Colon (tissue), 2 donors: ENCODE results near the gene OR52A5.

Source experiments
- FAIRE-seq: peaks from 2 replicates; lab custom pipeline; 2012; peaks lifted over from hg19 to GRCh38; lab: Jason Lieb, UNC
- donor health status: control.
- donor health status: control.

The OR52A5 gene

GRCh38 chr11:5115339-5115738 is 22.8 kb downstream of the OR52A5 start:
- no peak for FAIRE-seq

GRCh38 chr11:5107285-5107684 is 30.9 kb downstream of the OR52A5 start:
- FAIRE-seq = no peak

DNA sequence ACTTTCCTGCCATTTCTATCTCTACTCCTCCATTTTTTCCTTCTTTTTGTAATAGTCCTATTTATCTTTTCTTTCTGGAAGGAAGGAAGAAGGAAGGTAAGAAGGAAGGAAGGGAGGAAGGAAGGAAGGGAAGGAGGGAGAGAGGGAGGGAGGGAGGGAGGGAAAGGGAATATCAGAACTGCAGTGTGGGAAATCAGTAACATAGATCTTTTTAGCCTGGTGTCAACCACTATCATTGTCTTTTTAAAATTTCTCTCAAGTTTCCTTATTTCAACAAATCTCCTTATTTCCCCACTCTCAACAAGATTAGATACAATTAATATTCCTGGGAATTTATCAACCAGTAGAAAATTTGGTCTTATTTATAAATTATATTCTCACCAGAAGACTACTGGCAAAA is 35.1 kb downstream of the OR52A5 start:
- FAIRE-seq = no peak

GRCh38 chr11:5102246-5102645 is 35.9 kb downstream of the OR52A5 start:
- no peak for FAIRE-seq

- FAIRE-seq = no peak
Observed at GRCh38 chr11:5096011-5096410, 42.1 kb downstream of the OR52A5 start.

- no peak for FAIRE-seq
Observed at GRCh38 chr11:5092821-5093585, 45.2 kb downstream of the OR52A5 start.

DNA sequence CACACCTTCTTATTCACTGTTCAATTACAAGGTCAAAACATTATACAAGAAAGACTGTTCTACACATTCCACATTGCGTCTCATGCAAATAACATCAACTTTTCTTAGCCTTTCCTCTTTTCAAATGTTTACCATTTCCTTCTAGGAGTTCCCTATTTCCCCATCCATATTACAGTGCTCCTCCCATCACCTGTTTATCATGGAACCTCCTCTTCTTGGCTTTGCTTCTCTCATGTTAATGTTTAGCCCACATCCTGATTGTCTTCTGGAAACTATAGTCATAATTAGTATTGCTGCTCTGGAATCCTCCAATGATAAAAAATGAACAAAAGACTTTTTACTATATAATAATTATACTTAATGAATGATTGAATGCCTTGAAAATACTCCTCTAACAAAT is 47.5 kb downstream of the OR52A5 start:
- FAIRE-seq = no peak

- no peak for FAIRE-seq
Observed at GRCh38 chr11:5088556-5088955, 49.6 kb downstream of the OR52A5 start.

DNA sequence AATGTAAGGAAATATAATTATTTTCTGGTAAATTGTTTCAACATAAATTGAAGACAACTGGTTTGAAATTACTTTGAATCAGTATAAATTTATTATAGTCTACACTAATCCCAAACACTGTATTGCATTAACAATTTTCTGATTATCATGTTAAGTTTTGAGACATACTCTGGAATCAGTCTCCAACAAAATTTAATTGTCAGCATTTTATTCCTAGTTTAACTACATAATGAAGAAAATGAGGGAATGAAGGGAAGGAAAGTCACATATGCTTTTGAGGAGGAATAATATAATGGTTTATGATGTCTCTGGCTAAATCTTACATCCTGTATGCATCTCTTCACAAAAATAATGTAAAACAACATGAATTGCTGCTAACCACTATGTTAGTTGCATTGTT is 54.6 kb downstream of the OR52A5 start:
- no peak for FAIRE-seq

DNA sequence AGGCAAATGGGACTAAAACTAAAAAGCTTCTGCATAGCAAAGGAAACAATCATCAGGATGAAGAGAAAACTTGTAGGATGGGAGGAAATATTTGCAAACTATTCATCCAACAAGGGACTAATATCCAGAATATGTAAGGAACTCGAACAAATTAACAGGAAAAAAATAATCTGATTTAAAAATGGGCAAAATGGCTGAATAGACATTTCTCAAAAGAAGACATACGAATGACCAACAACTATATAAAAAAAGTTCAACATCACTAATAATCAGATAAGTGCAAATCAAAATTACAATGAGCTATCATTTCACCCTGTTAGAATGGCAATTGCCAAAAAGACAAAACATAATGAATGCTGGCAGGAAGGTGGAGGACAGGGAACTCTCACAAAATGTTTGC is 56.8 kb downstream of the OR52A5 start:
- FAIRE-seq = no peak
